ENCODE results near the gene POLD4.

Gene POLD4

DNA sequence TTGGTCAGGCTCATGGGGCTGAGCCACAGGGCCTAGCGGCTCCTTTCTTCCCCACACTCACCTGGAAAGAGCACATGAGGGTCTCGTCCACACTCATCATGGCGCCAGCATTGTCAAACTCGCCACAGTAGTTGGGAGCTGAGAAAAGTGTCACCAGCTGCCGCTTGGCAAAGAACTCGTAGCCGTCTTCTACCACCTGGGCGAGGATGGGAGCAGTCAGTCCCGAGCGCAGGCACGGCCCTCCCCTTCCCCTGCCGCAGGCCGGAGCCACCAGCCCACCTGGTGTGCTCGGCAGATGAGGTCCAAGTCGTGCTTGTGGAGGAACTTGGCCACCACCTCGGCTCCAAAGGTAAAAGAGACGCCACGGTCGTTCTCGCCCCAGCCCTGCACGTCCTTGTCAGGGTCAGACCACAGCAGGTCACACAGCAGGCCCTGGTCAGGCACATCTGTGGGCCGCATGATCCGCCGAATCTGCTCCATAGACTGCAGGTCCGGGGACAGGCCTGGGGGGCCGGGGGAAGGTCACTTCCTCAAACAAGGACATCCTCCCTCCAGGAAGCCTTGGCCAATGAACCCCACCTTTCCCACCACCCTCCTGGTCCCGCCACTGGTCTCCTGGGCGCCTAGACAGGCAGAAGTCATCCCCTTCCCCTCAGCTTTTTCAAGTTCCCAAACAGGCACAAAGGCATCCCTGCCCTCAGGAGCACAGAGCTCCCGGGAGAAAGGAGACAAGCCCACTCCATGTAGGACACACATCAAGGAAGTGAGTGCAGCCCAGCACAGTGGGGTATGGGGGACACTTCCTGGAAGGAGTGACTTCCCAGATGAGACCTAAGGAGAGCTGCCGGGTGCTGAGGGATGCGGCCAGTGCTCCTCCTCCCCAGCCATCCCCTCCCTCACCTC, 45.6 kb upstream of the POLD4 start:
- TF ChIP-seq, protein P1, sequence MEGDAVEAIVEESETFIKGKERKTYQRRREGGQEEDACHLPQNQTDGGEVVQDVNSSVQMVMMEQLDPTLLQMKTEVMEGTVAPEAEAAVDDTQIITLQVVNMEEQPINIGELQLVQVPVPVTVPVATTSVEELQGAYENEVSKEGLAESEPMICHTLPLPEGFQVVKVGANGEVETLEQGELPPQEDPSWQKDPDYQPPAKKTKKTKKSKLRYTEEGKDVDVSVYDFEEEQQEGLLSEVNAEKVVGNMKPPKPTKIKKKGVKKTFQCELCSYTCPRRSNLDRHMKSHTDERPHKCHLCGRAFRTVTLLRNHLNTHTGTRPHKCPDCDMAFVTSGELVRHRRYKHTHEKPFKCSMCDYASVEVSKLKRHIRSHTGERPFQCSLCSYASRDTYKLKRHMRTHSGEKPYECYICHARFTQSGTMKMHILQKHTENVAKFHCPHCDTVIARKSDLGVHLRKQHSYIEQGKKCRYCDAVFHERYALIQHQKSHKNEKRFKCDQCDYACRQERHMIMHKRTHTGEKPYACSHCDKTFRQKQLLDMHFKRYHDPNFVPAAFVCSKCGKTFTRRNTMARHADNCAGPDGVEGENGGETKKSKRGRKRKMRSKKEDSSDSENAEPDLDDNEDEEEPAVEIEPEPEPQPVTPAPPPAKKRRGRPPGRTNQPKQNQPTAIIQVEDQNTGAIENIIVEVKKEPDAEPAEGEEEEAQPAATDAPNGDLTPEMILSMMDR (IDR thresholded peaks at IDR 0.05; ENCODE audit: low read depth, low read length, missing control alignments): no peak
- DNase-seq (ENCODE audit: extremely low read depth, low read depth): no peak
- H3K4me3 ChIP-seq (replicated peaks; ENCODE audit: low read depth, low read length): no peak overlapping the region

DNA sequence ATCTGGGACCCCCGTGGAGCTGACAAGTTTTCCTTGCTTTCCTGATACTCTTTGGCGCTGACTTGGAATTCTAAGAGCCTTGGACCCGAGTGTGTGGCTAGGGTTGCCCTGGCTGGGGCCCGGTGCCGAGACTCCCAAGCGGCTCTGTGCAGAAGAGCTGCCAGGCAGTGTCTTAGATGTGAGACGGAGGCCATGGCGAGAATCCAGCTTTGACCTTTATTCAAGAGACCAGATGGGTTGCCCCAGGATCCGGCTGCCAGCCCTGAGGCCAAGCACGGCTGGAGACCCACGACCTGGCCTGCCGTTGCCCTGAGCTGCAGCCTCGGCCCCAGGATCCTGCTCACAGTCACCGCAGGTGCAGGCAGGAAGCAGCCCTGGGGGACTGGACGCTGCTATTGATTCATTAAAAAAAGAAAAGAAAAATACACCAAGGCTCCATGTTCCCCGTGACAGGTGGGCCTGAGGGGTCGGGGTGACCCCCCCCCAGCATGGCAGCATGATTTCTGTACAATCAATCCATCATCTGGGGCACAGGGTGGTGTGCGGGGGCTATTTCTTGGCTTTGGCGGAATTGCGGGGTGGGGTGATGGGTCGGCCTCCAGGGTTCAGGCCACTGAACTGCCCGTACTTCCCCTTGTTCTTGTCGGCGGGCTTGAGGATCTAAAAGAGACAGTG, 44.8 kb upstream of the POLD4 start:
- TF ChIP-seq, protein P1 (IDR thresholded peaks at IDR 0.05; ENCODE audit: low read depth, low read length, missing control alignments): no peak
- no peak for DNase-seq (ENCODE audit: extremely low read depth, low read depth)

DNA sequence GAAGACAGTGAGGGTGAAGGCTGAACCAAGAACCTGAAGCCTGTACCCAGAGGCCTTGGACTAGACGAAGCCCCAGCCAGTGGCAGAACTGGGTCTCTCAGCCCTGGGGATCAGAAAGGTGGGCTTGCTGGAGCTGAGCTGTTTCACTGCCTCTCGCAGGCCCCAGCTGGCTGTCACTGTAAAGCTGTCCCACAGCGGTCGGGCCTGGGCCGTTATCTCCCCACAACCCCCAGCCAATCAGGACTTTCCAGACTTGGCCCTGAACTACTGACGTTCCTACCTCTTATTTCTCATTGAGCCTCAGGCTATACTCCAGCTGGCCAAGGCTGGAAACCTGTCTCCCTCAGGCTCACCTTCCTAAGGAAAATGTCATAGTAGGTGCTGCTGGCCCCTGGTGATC, 44.2 kb upstream of the POLD4 start:
- TF ChIP-seq, protein P1 (IDR thresholded peaks at IDR 0.05; ENCODE audit: low read depth, low read length, missing control alignments): no peak
- DNase-seq (ENCODE audit: extremely low read depth, low read depth): no peak
- no peak overlapping the region for H3K4me3 ChIP-seq (replicated peaks; ENCODE audit: low read depth, low read length)

More for the DNA sequence above, 44.8 kb upstream of the POLD4 start:
- H3K4me3 ChIP-seq (replicated peaks; ENCODE audit: low read depth, low read length): no peak overlapping the region

DNA sequence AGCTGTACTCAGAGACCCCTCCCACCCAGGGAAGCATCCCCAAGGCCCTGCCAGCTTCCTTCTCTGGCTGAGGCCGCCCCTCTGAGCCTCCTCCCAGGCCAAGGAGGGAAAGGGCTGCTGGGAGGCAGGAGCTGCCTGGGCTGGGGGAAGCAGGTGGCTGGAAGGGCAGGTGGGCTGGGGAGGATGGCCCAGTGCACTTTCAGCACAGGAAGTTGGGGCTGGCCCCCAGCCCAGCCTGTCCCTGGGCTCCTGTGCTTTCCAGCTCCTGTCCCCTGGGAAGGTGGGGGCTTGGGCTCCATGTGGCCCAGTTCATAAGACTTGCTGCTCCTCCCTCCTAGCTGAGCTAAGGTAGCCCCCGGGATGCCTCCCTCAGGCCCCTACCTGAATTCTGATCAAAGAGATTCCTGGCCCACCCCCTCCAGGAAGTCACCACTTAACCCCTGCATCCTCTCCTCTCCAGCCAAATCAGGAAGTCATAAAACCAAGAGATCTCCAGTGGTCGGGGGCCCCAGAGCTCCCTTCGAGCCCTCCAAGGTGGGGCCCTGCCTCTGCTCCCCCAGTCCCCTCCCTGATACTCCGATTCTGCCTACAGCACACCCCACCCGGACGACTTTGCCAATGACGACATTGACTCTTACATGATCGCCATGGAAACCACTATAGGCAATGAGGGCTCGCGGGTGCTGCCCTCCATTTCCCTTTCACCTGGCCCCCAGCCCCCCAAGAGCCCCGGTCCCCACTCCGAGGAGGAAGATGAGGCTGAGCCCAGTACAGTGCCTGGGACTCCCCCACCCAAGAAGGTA, 43.4 kb upstream of the POLD4 start:
- H3K4me3 ChIP-seq (replicated peaks; ENCODE audit: low read depth, low read length): no peak overlapping the region
- TF ChIP-seq, protein P1 (IDR thresholded peaks at IDR 0.05; ENCODE audit: low read depth, low read length, missing control alignments): no peak
- no peak for DNase-seq (ENCODE audit: extremely low read depth, low read depth)

DNA sequence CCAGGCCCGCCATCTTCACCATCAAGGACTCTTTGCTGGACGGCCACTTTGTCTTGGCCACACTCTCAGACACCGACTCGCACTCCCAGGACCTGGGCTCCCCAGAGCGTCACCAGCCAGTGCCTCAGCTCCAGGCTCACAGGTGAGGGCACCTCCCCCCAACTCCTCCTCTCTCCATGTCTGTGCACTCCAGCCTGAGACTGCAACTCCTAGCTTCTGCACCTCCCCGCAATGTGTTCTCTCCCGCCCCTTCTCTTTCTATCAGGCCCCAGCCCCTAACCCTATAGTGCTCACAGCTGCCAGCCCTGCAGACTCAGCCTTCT, 42.9 kb upstream of the POLD4 start:
- no peak for DNase-seq (ENCODE audit: extremely low read depth, low read depth)
- TF ChIP-seq, protein P1 (IDR thresholded peaks at IDR 0.05; ENCODE audit: low read depth, low read length, missing control alignments): no peak
- H3K4me3 ChIP-seq (replicated peaks; ENCODE audit: low read depth, low read length): no peak overlapping the region

DNA sequence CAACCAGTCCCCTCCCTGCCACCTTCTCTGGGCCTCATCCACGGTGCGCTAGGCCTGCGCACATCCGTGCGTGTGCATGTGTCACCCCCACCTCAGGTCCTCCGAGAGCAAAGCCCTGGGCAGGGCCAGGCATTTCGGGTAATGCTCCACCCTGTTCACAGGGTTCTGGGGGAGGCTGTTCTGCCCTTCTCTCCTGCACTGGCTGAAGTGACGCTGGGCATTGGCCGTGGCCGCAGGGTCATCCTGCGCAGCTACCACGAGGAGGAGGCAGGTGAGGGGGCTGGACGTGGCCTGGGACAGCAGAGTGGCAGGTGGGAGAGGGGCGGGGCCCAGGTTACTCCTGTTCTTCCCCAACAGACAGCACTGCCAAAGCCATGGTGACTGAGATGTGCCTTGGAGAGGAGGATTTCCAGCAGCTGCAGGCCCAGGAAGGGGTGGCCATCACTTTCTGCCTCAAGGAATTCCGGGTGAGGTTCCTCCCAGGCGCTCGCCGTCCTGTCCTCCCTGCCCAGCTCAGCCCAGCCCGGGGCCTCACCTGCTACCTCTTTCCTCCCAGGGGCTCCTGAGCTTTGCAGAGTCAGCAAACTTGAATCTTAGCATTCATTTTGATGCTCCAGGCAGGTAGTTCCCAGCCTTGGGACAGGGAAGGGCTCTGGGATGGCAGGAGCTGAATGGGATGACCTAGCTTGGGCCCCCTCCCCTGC, 42.4 kb upstream of the POLD4 start:
- no peak overlapping the region for H3K4me3 ChIP-seq (replicated peaks; ENCODE audit: low read depth, low read length)
- TF ChIP-seq, protein P1 (IDR thresholded peaks at IDR 0.05; ENCODE audit: low read depth, low read length, missing control alignments): no peak
- DNase-seq (ENCODE audit: extremely low read depth, low read depth): no peak

Measured in HFF-Myc (cell line).